ENCODE data around the gene NDUFS2. TPM values are rescaled to one million over a fixed set of nuclear protein-coding genes. Genes with fewer than 3 reads are reported as not detected.

Gene NDUFS2
- total RNA-seq, 4 donors from 2014 or later = 88.7 to 127 (median 106) TPM

GRCh38 chr1:161200992-161201835 lies 953 bp upstream of the NDUFS2 start:
- H3K4me3 ChIP-seq (ENCODE audit: low read depth, poor library complexity, severe bottlenecking) = no peak overlapping the region
- 10 to 12% methylated on average over 13 of the region's 13 CpGs for WGBS, 2 donors
- DNase-seq (ENCODE audit: low spot score in 2 of 2) = peak; percentile 65 to 94
- TF ChIP-seq POLR2A (IDR thresholded peaks at IDR 0.05) = no peak
- TF ChIP-seq, protein P1, sequence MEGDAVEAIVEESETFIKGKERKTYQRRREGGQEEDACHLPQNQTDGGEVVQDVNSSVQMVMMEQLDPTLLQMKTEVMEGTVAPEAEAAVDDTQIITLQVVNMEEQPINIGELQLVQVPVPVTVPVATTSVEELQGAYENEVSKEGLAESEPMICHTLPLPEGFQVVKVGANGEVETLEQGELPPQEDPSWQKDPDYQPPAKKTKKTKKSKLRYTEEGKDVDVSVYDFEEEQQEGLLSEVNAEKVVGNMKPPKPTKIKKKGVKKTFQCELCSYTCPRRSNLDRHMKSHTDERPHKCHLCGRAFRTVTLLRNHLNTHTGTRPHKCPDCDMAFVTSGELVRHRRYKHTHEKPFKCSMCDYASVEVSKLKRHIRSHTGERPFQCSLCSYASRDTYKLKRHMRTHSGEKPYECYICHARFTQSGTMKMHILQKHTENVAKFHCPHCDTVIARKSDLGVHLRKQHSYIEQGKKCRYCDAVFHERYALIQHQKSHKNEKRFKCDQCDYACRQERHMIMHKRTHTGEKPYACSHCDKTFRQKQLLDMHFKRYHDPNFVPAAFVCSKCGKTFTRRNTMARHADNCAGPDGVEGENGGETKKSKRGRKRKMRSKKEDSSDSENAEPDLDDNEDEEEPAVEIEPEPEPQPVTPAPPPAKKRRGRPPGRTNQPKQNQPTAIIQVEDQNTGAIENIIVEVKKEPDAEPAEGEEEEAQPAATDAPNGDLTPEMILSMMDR (IDR thresholded peaks at IDR 0.05) = no peak
- intact Hi-C loops (cut with DNase I; ENCODE audit: low total_unique reads) = no loop called here

GRCh38 chr1:161206411-161207140 lies 4.4 kb downstream of the NDUFS2 start:
- no peak for DNase-seq (ENCODE audit: low spot score in 2 of 2)
- intact Hi-C loops (cut with DNase I; ENCODE audit: low total_unique reads) = no loop called here
- H3K4me3 ChIP-seq (ENCODE audit: low read depth, poor library complexity, severe bottlenecking) = no peak overlapping the region
- TF ChIP-seq, protein P1 (IDR thresholded peaks at IDR 0.05) = no peak
- no peak for TF ChIP-seq POLR2A (IDR thresholded peaks at IDR 0.05)
- 78% methylated on average over 12 of the region's 12 CpGs for WGBS, 2 donors

DNA sequence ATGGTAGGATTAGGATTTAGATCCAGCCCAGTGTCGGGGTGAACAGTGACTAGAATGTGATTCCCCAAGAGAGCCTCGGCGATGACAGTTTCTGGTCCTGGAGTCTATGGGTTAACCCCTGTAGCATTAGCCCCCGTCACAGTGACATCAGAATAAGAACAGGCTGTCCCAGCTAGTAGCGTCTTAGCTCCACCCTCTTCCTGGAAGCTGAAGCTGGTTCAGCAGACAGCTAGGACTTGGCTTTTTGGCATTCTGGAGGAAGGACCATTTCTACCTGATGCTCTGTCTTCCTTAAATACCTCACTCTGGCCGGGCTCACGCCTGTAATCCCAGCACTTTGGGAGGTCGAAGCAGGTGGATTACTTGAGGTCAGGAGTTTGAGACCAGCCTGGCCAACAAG lies 5.0 kb downstream of the NDUFS2 start:
- H3K4me3 ChIP-seq (ENCODE audit: low read depth, poor library complexity, severe bottlenecking) = no peak overlapping the region
- intact Hi-C loops (cut with DNase I; ENCODE audit: low total_unique reads) = no loop called here
- DNase-seq (ENCODE audit: low spot score in 2 of 2) = no peak
- TF ChIP-seq POLR2A (IDR thresholded peaks at IDR 0.05) = no peak
- TF ChIP-seq, protein P1 (IDR thresholded peaks at IDR 0.05) = no peak
- WGBS, 2 donors = 67 to 69% methylated on average over 8 of the region's 8 CpGs

- TF ChIP-seq, protein P1 (IDR thresholded peaks at IDR 0.05) = no peak
- no peak for TF ChIP-seq POLR2A (IDR thresholded peaks at IDR 0.05)
- intact Hi-C loops (cut with DNase I; ENCODE audit: low total_unique reads) = no loop called here
- 41 to 47% methylated on average over 11 of the region's 11 CpGs for WGBS, 2 donors
- no peak overlapping the region for H3K4me3 ChIP-seq (ENCODE audit: low read depth, poor library complexity, severe bottlenecking)
- DNase-seq (ENCODE audit: low spot score in 2 of 2) = peak; percentile 66 to 92
Measured at GRCh38 chr1:161209790-161210409, 7.7 kb downstream of the NDUFS2 start.

GRCh38 chr1:161214369-161214768 lies 12.2 kb downstream of the NDUFS2 start:
- no peak overlapping the region for H3K4me3 ChIP-seq (ENCODE audit: low read depth, poor library complexity, severe bottlenecking)
- intact Hi-C loops (cut with DNase I; ENCODE audit: low total_unique reads) = no loop called here
- no peak for DNase-seq (ENCODE audit: low spot score in 2 of 2)
- WGBS, 2 donors = 89 to 90% methylated on average over 9 of the region's 9 CpGs
- TF ChIP-seq POLR2A (IDR thresholded peaks at IDR 0.05) = no peak
- TF ChIP-seq, protein P1 (IDR thresholded peaks at IDR 0.05) = no peak

All from lower leg skin (tissue), 4 donors.